OCI-LY7 (cell line): Measurements from ENCODE around the gene SRP54. TPM values are rescaled to one million over a fixed set of nuclear protein-coding genes. Genes with fewer than 3 reads are reported as not detected.
A peak's percentile ranks its signal among the peaks of the same experiment; 100 is the strongest.

Experiments
- BruUV-seq: library from RNA; stranded (reverse); fragments of 400-500 nt; replicated peaks from 2 replicates; lab custom pipeline; 2021; lab: Mats Ljungman, UMichigan
- CTCF ChIA-PET: fragments of 300-600 bp; sonication (Branson Sonifier 250); formaldehyde crosslinking; loops from one replicate; lab custom pipeline; 2022; ENCODE audit warnings: antibody characterized with exemption; ENCODE audit not compliant: unreplicated experiment; lab: Charles Lee
- POLR2A ChIA-PET: fragments of 300-600 bp; sonication (Branson Sonifier 250); formaldehyde crosslinking; loops from one replicate; lab custom pipeline; 2022; ENCODE audit warnings: antibody characterized with exemption; lab: Charles Lee
- DNase-seq: peaks from one replicate; pipeline ENCODE4 v3.0.0-alpha.2; 2015; ENCODE audit warnings: low spot score
- H2AFZ ChIP-seq: fragments of 200-600 bp; sonication (generic), shearing (Covaris generic); 2 replicates; pipeline ENCODE4 v1.6.1; 2014; ENCODE audit warnings: mild to moderate bottlenecking, antibody characterized with exemption, low read length, moderate library complexity
- H3K27ac ChIP-seq: fragments of 200-600 bp; sonication (generic); 2 replicates; pipeline ENCODE4 v1.5.1; 2014; ENCODE audit warnings: mixed run types, low read depth, mild to moderate bottlenecking, moderate library complexity, low read length, inconsistent platforms; ENCODE audit not compliant: poor library complexity, severe bottlenecking
- H3K36me3 ChIP-seq: fragments of 200-600 bp; sonication (generic); 2 replicates; pipeline ENCODE4 v1.6.1; 2014; ENCODE audit warnings: mild to moderate bottlenecking, antibody characterized with exemption, low read length, moderate library complexity, mixed read lengths; ENCODE audit not compliant: insufficient read depth
- H3K4me1 ChIP-seq: fragments of 200-600 bp; sonication (generic); 2 replicates; pipeline ENCODE4 v1.5.1; 2014; ENCODE audit warnings: mild to moderate bottlenecking, low read length; ENCODE audit not compliant: insufficient read depth, poor library complexity, severe bottlenecking
- H3K4me2 ChIP-seq: fragments of 200-600 bp; sonication (generic); 2 replicates; pipeline ENCODE4 v1.6.1; 2014; ENCODE audit warnings: mild to moderate bottlenecking, low read length
- H3K4me3 ChIP-seq: fragments of 200-600 bp; sonication (generic); 2 replicates; pipeline ENCODE4 v1.5.1; 2014; ENCODE audit warnings: mild to moderate bottlenecking, low read depth, low read length; ENCODE audit not compliant: poor library complexity, severe bottlenecking
- H3K79me2 ChIP-seq: fragments of 200-600 bp; sonication (generic); 2 replicates; pipeline ENCODE4 v1.6.1; 2016; ENCODE audit warnings: low read depth, mild to moderate bottlenecking, low read length, moderate library complexity, mixed read lengths; ENCODE audit not compliant: insufficient read depth
- H3K9me2 ChIP-seq: fragments of 200-600 bp; sonication (generic); 2 replicates; pipeline ENCODE4 v1.6.1; 2016; ENCODE audit warnings: mild to moderate bottlenecking, low read length, mixed read lengths; ENCODE audit not compliant: insufficient read depth
- H3K9me3 ChIP-seq: fragments of 200-600 bp; sonication (generic); 2 replicates; pipeline ENCODE4 v1.6.1; 2014; ENCODE audit warnings: mild to moderate bottlenecking, mixed run types, low read length, mixed read lengths
- H4K20me1 ChIP-seq: fragments of 200-600 bp; sonication (generic); 2 replicates; pipeline ENCODE4 v1.6.1; 2014; ENCODE audit warnings: mild to moderate bottlenecking, antibody characterized with exemption, low read length, moderate library complexity, mixed read lengths; ENCODE audit not compliant: insufficient read depth
- EZH2phosphoT487 ChIP-seq: fragments of 200-600 bp; sonication (generic); IDR thresholded peaks from 2 replicates; pipeline ENCODE4 v1.6.1; 2018; ENCODE audit warnings: low read depth, borderline replicate concordance, mild to moderate bottlenecking, mixed run types, antibody characterized with exemption, low read length, moderate library complexity, mixed read lengths
- intact Hi-C: fragments of 100-400 bp; cut with micrococcal nuclease; formaldehyde crosslinking; loops from one replicate; pipeline ENCODE4 v1.10.0; 2022; ENCODE audit not compliant: unreplicated experiment
- total RNA-seq, 2 experiments: library from RNA; depleted of rRNA in 1 of 2; stranded (reverse); fragments of >200 nt in 1 of 2; shearing (Covaris generic) in 1 of 2; gene quantifications; 2 replicates each; pipeline ENCODE4 v1.2.3, GENCODE V29; 2014 to 2022
- TF ChIP-seq, protein P1 (sequence below): fragments of 200-600 bp; sonication (generic); conservative IDR thresholded peaks from 2 replicates; pipeline ENCODE4 v1.5.1; 2014; ENCODE audit warnings: mild to moderate bottlenecking, antibody characterized with exemption, low read length, moderate library complexity, mixed read lengths

The SRP54 gene
- total RNA-seq, 2 experiments from 2014 or later: 50.9 to 86.0 TPM

DNA sequence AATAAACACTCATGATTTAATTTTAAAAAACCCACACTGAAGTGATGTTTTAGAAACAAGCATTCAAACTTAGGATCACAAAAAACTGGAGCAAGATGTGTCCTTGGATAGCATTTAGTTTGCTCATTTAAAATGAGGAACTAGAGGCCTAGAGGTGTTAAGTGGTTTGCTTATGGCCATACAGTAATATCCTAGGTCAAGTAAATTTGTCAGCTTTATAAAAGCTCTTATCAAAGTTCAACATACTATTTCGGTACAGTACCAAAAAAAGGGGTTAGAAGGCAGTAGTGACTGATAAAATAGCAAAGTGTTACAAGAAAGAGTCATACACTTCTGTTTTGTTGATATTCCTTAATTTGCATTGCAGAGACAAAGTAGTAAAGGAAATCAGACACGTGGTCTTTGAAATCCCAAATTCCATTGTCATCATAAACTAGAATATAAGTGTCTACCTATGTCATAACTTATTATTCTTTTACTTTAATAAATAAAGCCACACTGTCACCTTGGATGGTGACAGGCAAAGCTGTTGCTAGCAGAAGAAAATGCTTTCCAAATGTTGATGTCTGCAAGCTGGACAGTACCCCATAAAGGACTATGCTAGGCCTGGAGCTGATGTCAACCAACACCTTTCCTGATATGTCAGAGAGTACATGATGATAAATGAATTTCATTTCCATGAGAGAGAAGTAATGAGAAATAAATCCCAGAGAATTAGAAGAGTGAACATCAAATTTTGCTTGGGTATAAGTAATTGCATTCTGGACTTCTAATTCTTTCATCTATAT is 17.6 kb upstream of the SRP54 start:
- H3K9me2 ChIP-seq: no peaks in the 10 kb centered on the region
- TF ChIP-seq, protein P1, sequence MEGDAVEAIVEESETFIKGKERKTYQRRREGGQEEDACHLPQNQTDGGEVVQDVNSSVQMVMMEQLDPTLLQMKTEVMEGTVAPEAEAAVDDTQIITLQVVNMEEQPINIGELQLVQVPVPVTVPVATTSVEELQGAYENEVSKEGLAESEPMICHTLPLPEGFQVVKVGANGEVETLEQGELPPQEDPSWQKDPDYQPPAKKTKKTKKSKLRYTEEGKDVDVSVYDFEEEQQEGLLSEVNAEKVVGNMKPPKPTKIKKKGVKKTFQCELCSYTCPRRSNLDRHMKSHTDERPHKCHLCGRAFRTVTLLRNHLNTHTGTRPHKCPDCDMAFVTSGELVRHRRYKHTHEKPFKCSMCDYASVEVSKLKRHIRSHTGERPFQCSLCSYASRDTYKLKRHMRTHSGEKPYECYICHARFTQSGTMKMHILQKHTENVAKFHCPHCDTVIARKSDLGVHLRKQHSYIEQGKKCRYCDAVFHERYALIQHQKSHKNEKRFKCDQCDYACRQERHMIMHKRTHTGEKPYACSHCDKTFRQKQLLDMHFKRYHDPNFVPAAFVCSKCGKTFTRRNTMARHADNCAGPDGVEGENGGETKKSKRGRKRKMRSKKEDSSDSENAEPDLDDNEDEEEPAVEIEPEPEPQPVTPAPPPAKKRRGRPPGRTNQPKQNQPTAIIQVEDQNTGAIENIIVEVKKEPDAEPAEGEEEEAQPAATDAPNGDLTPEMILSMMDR: no peak
- no peak for TF ChIP-seq EZH2phosphoT487
- H3K4me2 ChIP-seq: no peak overlapping the region
- H3K79me2 ChIP-seq: no peaks in the 10 kb centered on the region
- no peaks in the 10 kb centered on the region for H3K9me3 ChIP-seq
- H3K4me1 ChIP-seq: no peaks in the 10 kb centered on the region
- no peak overlapping the region for H3K4me3 ChIP-seq
- no peak for DNase-seq
- intact Hi-C loops: no loop called here
- peaks cover 53% of the 10 kb centered on the region for H3K36me3 ChIP-seq
- CTCF ChIA-PET: no interaction called here
- H2AFZ ChIP-seq: no peak overlapping the region
- POLR2A ChIA-PET: interaction anchor here (0.5 kb wide), 1 partner anchor 479 kb away, joined by 7 read pairs; no protein-coding TSS in a partner anchor
- no peaks in the 10 kb centered on the region for H4K20me1 ChIP-seq
- no TSS peak for BruUV-seq
- H3K27ac ChIP-seq: no peak overlapping the region

- H3K9me3 ChIP-seq: no peaks in the 10 kb centered on the region
- no peak for DNase-seq
- ChIA-PET POLR2A (no interaction called here), CTCF (no interaction called here)
- no peak overlapping the region for H3K27ac ChIP-seq
- TF ChIP-seq, protein P1: no peak
- TF ChIP-seq EZH2phosphoT487: no peak
- intact Hi-C loops: no loop called here
- no peak overlapping the region for H2AFZ ChIP-seq
- TSS peak; percentile 32 for BruUV-seq
- no peaks in the 10 kb centered on the region for H4K20me1 ChIP-seq
- no peak overlapping the region for H3K4me3 ChIP-seq
- H3K79me2 ChIP-seq: no peaks in the 10 kb centered on the region
- H3K9me2 ChIP-seq: no peaks in the 10 kb centered on the region
- peaks cover 57% of the 10 kb centered on the region for H3K36me3 ChIP-seq
- no peaks in the 10 kb centered on the region for H3K4me1 ChIP-seq
- no peak overlapping the region for H3K4me2 ChIP-seq
Measured at GRCh38 chr14:34965912-34966311, 16.9 kb upstream of the SRP54 start.

- H3K9me3 ChIP-seq: no peaks in the 10 kb centered on the region
- intact Hi-C loops: no loop called here
- no peaks in the 10 kb centered on the region for H3K9me2 ChIP-seq
- ChIA-PET CTCF (no interaction called here), POLR2A (no interaction called here)
- H4K20me1 ChIP-seq: no peaks in the 10 kb centered on the region
- no peak overlapping the region for H3K4me3 ChIP-seq
- no peak for TF ChIP-seq EZH2phosphoT487
- TF ChIP-seq, protein P1: no peak
- H3K36me3 ChIP-seq: peaks cover 53% of the 10 kb centered on the region
- no peak overlapping the region for H3K27ac ChIP-seq
- DNase-seq: no peak
- no peaks in the 10 kb centered on the region for H3K4me1 ChIP-seq
- H2AFZ ChIP-seq: no peak overlapping the region
- H3K4me2 ChIP-seq: no peak overlapping the region
- BruUV-seq: no TSS peak
- H3K79me2 ChIP-seq: no peaks in the 10 kb centered on the region
Measured at GRCh38 chr14:34966413-34966812, 16.4 kb upstream of the SRP54 start.
